Measurements from ENCODE around the gene HMHB1.

DNA sequence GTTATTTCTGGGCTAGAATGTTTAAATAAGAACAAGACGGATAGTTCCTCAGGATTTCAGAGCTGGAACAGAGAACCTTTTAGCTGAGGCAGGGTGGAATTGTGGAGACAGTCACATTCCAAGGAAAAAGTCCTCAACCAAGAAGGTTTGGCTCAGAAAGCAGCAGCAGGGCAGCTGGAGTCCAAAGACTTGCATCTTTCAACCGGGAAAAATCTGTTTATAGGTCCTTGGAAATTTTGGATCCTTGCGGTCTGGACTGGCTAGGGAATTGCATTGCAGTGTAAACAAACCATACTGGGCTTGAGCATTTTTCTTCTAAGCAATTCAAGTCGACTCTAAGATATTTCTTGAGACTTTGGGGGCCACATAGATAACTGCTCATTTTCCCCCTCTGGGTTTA lies 40.8 kb upstream of the HMHB1 start:
- TF ChIP-seq, protein P1, sequence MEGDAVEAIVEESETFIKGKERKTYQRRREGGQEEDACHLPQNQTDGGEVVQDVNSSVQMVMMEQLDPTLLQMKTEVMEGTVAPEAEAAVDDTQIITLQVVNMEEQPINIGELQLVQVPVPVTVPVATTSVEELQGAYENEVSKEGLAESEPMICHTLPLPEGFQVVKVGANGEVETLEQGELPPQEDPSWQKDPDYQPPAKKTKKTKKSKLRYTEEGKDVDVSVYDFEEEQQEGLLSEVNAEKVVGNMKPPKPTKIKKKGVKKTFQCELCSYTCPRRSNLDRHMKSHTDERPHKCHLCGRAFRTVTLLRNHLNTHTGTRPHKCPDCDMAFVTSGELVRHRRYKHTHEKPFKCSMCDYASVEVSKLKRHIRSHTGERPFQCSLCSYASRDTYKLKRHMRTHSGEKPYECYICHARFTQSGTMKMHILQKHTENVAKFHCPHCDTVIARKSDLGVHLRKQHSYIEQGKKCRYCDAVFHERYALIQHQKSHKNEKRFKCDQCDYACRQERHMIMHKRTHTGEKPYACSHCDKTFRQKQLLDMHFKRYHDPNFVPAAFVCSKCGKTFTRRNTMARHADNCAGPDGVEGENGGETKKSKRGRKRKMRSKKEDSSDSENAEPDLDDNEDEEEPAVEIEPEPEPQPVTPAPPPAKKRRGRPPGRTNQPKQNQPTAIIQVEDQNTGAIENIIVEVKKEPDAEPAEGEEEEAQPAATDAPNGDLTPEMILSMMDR (IDR thresholded peaks at IDR 0.05; ENCODE audit: insufficient read depth, low read length), result no peak
- no peak for TF ChIP-seq POLR2AphosphoS5 (IDR thresholded peaks at IDR 0.05; ENCODE audit: low read depth)

Measured in HL-60 (cell line).